MG63 (cell line): ENCODE results near the gene ETV1. TPM values are rescaled to one million over a fixed set of nuclear protein-coding genes. Genes with fewer than 3 reads are reported as not detected.
A peak's percentile ranks its signal among the peaks of the same experiment; 100 is the strongest.

ENCODE experiments used
- DNase-seq: peaks from one replicate; pipeline ENCODE4 v3.0.0-alpha.2; 2020
- H3K27me3 ChIP-seq: fragments of 250-450 bp; sonication (Bioruptor Pico); 2 replicates; pipeline ENCODE4 v1.5.1; 2020; ENCODE audit warnings: mild to moderate bottlenecking, moderate library complexity
- H3K36me3 ChIP-seq: fragments of 250-450 bp; sonication (Bioruptor Pico); 2 replicates; pipeline ENCODE4 v1.5.1; 2020; ENCODE audit warnings: mild to moderate bottlenecking, moderate library complexity
- H3K4me3 ChIP-seq: fragments of 250-450 bp; sonication (Bioruptor Pico); 2 replicates; pipeline ENCODE4 v1.5.1; 2020; ENCODE audit warnings: mild to moderate bottlenecking, moderate library complexity
- H3K9me3 ChIP-seq: fragments of 250-450 bp; sonication (Bioruptor Pico); 2 replicates; pipeline ENCODE4 v1.5.1; 2020; ENCODE audit warnings: mild to moderate bottlenecking, moderate library complexity
- total RNA-seq: library from RNA; depleted of rRNA; stranded (reverse); fragments of >200 nt; shearing (Covaris generic); gene quantifications from 2 replicates; pipeline ENCODE4 v1.2.3, GENCODE V29; 2014; ENCODE audit warnings: low replicate concordance; rRNA removed

Gene ETV1
- total RNA-seq: 5.6 and 19.1 TPM in 2 replicates

DNA sequence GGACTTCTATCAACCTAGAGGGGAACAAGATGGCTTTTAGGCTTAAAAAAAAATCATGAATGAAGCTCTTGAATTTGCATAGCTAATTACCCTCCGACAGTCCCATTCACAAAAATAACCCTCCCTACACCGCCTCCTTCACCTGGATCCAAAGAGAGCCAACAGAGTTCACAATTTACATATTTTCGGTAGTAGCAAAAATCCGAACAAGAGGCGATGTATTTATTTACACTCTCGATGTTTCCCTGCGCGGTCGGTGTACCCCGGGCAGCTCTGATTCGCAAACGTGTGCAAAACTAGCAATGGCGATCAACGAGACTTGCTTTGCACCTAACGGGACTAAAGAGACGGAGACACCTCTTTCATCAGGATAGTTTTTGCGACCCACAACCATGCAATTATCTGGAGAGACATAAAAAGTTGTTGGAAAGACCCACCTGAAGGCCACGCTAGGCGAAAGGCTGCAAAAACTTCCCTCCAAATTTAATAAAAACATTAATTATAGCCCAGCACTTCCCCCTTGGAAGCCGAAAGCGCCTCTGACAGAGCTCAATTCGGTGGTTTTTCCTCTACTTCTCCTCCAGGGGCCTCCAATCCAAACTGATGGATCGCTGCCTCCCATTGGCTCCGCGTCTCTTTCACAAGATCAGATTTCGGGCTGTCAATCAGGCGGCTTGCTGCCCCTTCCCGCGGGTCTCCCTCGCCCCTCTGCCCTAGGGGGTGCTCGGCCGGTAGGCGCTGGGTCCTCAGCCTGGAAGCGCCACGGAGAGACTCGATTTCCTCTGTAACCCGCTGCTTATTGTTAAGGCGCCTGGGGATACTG, at the start of gene ETV1:
Gene ETV1 (minus strand): TSS at position 541 of the 823 bp plus-strand sequence. CDS start 614 bp downstream, outside the sequence.
- Histone ChIP-seq H3K4me3 (peak within 1 kb of the TSS; percentile 77), H3K9me3 (no peaks in the 10 kb centered on the region), H3K27me3 (no peaks in the 10 kb centered on the region), H3K36me3 (no peaks in the 10 kb centered on the region; the same call in 1 of the 2 replicates)
- DNase-seq: peak; percentile 65

DNA sequence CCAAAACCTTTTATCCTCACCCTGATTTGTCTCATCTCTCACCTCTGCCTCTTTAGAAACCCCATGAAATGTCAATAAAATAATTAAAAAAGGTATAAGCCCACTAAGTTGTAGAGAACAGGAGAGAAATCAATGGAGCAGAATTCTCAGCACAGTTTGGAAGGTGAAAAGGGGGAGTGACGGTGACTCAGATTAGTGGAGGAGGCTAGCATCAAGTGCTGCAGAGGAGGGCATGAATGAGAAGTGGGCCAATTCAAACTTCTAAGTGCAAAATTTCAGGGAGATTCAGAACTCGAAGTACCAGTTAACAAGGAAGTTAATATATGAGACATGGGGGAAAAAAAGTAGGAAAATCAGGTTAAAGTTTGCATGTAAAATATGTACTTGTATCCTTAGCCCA, 34.9 kb upstream of the ETV1 start:
- H3K27me3 ChIP-seq: no peaks in the 10 kb centered on the region
- DNase-seq: no peak
- no peaks in the 10 kb centered on the region for H3K36me3 ChIP-seq
- H3K9me3 ChIP-seq: peaks cover 6% of the 10 kb centered on the region
- H3K4me3 ChIP-seq: no peak overlapping the region

DNA sequence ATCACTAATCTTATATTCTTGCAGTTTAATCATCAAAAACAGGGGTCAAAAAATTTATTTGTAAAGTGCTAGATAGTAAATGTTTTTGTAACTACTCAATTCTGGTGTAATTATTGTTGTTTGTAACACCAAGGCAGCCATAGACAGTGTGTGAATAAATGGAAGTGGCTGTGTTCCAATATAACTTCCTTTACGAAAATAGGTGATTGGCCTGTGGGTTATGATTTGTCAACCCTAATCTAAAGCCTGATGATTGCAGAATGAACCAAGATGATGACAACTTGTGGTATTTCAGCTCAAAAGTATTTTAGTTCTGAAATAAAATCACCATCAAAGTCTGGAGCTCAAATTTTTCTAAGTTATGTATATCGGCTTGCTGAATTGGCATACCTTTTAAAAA, 34.4 kb upstream of the ETV1 start:
- H3K4me3 ChIP-seq: no peak overlapping the region
- H3K36me3 ChIP-seq: no peaks in the 10 kb centered on the region
- no peaks in the 10 kb centered on the region for H3K27me3 ChIP-seq
- no peak for DNase-seq
- peaks cover 7% of the 10 kb centered on the region for H3K9me3 ChIP-seq

DNA sequence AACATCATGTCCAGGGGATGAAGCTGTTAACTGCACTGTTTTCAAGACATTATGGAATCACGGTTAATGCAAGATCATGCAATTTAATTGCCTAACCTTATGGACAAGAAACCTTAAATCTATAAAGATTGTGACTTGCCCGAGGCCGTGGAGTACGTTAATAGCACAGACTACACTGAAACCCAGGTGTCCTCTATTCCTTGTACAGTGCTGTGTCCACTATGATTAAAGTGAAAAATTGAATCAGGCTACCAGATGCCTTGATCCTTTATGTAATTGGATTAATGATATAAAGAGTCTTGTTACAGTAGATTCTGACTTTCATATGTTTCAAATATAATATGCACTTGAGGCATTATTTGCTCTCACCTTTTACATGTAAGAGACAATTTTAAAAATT, 33.9 kb upstream of the ETV1 start:
- Histone ChIP-seq H3K36me3 (no peaks in the 10 kb centered on the region), H3K9me3 (peaks cover 7% of the 10 kb centered on the region), H3K27me3 (no peaks in the 10 kb centered on the region), H3K4me3 (no peak overlapping the region)
- no peak for DNase-seq

GRCh38 chr7:14021069-14021468, 31.6 kb upstream of the ETV1 start:
- no peaks in the 10 kb centered on the region for H3K36me3 ChIP-seq
- no peak overlapping the region for H3K4me3 ChIP-seq
- DNase-seq: no peak
- peaks cover 7% of the 10 kb centered on the region for H3K9me3 ChIP-seq
- no peaks in the 10 kb centered on the region for H3K27me3 ChIP-seq

DNA sequence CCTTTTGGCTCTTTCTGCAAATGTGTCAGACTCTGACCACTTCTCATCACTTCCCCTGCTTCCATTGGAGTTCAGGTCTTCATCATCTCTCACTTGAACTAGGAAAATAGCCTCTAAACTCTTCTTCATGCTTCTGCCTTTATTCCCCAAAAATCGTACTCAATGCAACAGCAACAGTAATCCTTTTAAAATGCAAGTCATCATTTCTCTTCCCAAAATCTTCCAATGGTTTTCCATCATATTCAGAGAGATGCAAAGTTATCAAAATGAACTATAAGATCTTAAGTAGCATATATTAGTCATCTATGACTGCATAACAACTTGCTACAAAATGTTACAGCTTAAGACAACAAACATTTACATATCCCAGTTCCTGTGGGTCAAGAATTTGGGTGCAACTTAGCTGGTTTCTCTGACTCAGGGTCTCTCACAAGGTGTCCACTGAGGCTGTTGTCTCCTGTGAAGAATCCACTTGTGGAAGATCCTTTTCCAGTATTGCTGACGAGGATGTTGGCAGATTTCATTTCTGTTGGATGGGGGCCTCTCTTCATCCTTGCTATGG, 31.0 kb upstream of the ETV1 start:
- Histone ChIP-seq H3K36me3 (no peaks in the 10 kb centered on the region), H3K4me3 (no peak overlapping the region), H3K9me3 (peaks cover 7% of the 10 kb centered on the region), H3K27me3 (no peaks in the 10 kb centered on the region)
- DNase-seq: no peak

GRCh38 chr7:14018751-14019150, 29.3 kb upstream of the ETV1 start:
- DNase-seq: no peak
- Histone ChIP-seq H3K36me3 (no peaks in the 10 kb centered on the region), H3K27me3 (no peaks in the 10 kb centered on the region), H3K4me3 (no peak overlapping the region), H3K9me3 (peaks cover 7% of the 10 kb centered on the region)

GRCh38 chr7:14016950-14017349, 27.5 kb upstream of the ETV1 start:
- Histone ChIP-seq H3K36me3 (no peaks in the 10 kb centered on the region), H3K4me3 (no peak overlapping the region), H3K9me3 (peaks cover 7% of the 10 kb centered on the region), H3K27me3 (no peaks in the 10 kb centered on the region)
- no peak for DNase-seq

DNA sequence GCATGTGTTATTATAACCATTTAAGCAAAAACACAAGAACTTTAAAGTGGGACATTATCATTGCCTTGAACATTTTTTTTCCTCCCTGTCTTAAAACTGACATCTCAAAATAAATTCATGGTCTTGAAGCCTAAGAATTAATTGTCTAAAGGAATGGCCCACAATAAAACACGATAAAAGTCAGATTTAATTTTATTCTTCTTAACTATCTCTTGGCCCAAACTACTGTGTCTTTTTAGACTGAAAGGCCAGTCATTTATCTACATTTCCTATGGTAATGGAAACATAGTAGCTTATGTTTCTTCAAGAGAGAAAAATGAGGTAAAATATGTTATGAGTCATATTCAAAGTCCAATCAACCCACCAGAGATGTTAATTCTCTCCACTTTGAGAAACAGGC, 24.4 kb upstream of the ETV1 start:
- DNase-seq: no peak
- Histone ChIP-seq H3K9me3 (no peaks in the 10 kb centered on the region), H3K27me3 (no peaks in the 10 kb centered on the region), H3K4me3 (no peak overlapping the region), H3K36me3 (no peaks in the 10 kb centered on the region)

DNA sequence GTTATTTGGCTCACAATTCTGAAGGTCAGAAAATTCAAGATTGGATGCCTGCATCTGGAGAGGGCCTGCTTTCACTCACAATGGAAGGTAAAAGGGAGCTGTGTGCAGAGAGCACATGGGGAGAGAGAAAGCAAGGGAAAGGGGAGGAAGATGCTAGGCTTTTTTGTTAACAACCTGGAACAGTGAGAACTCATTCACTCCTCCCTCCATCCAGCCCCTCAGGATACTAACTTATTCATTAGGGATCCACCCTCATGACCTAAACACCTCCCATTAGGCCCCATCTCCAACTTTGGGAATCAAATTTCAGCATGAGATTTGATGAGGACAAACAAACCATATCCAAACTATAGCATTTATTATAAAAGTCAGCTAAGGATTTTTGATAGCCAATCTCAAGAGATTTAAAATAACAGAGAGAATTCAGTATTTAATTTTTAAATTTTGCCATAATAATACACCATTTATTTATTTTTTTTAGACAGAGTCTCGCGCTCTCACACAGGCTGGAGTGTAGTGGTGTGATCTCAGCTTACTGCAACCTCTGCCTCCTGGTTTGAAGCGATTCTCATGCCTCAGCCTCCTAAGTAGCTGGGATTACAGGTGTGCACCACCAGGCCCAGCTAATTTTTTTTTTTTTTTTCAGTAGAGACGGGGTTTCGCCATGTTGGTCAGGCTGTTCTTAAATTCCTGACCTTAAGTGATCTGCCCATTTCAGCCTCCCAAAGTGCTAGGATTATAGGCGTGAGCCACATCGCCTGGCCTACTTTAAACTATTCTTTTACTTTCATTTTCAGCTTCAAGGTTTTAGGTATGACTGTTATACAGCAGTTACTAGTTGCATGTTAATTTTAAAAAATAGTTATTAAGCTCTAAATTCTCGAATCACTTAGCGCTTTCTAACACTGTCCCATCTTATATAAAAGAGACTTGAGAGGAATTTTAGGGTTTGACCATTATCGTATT, 20.3 kb upstream of the ETV1 start:
- no peak for DNase-seq

GRCh38 chr7:14001139-14001538, 11.7 kb upstream of the ETV1 start:
- Histone ChIP-seq H3K4me3 (no peak overlapping the region), H3K36me3 (no peaks in the 10 kb centered on the region), H3K9me3 (no peaks in the 10 kb centered on the region), H3K27me3 (no peaks in the 10 kb centered on the region)
- no peak for DNase-seq

More for the DNA sequence above, 20.3 kb upstream of the ETV1 start:
- Histone ChIP-seq H3K4me3 (no peak overlapping the region), H3K27me3 (no peaks in the 10 kb centered on the region), H3K9me3 (no peaks in the 10 kb centered on the region), H3K36me3 (no peaks in the 10 kb centered on the region)

GRCh38 chr7:14000247-14000646, 10.8 kb upstream of the ETV1 start:
- DNase-seq: no peak
- Histone ChIP-seq H3K27me3 (no peaks in the 10 kb centered on the region), H3K36me3 (no peaks in the 10 kb centered on the region), H3K9me3 (no peaks in the 10 kb centered on the region), H3K4me3 (no peak overlapping the region)

DNA sequence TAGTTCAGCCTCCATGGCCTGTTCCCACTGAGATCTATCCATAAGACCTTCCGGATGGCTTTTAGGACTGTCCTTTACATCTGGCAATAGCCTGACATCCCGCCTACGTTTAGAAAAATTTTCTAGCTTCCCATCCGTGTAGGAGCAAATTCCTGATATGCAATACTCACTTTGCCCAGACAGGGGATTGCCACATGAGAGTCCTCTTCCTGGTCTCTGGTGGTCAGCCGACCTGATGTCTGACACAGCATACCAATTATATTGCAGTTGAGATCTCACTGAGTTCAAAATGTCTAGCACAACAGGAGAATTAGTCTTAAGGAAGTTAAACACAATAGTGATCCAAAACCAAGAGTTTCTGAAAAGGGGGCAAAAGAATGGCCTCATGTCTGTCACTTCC, 9.4 kb upstream of the ETV1 start:
- no peak overlapping the region for H3K4me3 ChIP-seq
- H3K27me3 ChIP-seq: no peaks in the 10 kb centered on the region
- H3K36me3 ChIP-seq: no peaks in the 10 kb centered on the region
- no peak for DNase-seq
- no peaks in the 10 kb centered on the region for H3K9me3 ChIP-seq

DNA sequence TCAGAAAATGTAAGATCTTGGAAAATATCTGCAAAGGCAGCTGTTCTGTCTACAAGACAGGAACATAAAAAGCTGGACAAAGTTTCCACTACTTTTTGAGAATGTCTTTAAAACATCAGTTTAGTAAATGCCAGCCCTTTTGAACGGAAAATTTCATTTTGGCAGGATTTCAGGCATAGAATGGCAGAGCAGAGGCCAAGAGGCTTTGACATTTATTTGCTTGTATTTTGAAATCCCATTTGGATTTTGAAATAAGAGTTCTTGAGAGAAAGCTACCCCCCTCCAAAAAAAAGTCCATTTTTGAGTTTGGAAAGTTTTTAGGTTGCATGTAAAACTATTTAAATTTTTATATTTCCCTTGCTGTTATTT, 3.1 kb upstream of the ETV1 start:
- Histone ChIP-seq H3K4me3 (peak overlapping the region; percentile 77; the same call in 1 of the 2 replicates), H3K27me3 (no peaks in the 10 kb centered on the region), H3K36me3 (no peaks in the 10 kb centered on the region), H3K9me3 (no peaks in the 10 kb centered on the region)
- no peak for DNase-seq

DNA sequence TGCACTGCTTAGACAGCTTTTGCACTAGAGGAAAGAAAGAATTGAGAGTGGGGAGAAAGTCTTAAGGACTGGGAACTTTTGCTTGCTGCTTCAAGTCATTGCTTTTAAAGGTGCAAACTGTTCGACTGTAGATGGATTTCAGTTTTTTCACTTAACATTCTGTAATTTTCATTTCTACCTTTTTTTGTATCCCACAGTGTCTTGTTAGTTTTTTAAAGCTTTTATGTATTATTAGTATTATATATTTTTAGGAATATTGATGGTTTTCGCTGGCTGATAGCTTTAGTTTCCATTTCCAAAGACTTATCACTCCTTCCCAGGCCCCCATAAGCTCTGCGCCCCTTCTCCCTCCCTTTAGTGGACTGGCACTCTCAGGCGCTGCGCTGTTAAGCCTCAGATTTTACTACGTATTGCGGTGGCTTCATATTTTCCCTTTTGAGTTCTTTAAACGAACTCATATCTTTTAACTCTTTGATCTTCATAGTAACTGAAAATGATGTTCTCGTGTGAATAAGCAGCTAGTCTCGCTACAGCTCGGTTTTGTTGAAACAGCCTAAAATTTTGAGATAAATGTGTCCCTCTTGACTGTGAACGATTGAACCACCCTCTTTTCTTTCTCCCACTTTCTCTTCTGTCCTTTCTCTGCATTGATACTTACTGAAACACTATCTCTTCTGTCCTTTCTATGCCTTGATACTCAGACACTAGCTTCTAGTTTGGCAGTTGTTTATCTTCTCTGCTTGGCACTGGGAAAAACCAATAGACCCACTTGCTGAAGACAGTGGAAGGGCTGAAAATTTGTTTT, 2.5 kb upstream of the ETV1 start:
- no peak for DNase-seq
- Histone ChIP-seq H3K9me3 (no peaks in the 10 kb centered on the region), H3K27me3 (no peaks in the 10 kb centered on the region), H3K4me3 (peak overlapping the region; percentile 77), H3K36me3 (no peaks in the 10 kb centered on the region)
